K562 (cell line): Measurements from ENCODE around the gene NT5C1A.

Source experiments
- CAMTA2 ChIP-seq: fragments of 250-450 bp; sonication (Bioruptor Pico); conservative IDR thresholded peaks from 2 replicates; pipeline ENCODE4 v1.5.1; 2022
- CBX2 ChIP-seq: fragments of 200-600 bp; sonication (generic); IDR thresholded peaks from one replicate; pipeline ENCODE4 v1.6.1; 2012; ENCODE audit warnings: mild to moderate bottlenecking, low read length, inconsistent platforms; ENCODE audit not compliant: insufficient read depth, poor library complexity, severe bottlenecking
- EP300 ChIP-seq: IDR thresholded peaks from 2 replicates; pipeline ENCODE4 v1.6.1; 2012; ENCODE audit warnings: low read length, improper control_type of control experiment
- FOSL1 ChIP-seq: fragments of 200-800 bp; sonication (Bioruptor generic); conservative IDR thresholded peaks from 2 replicates; pipeline ENCODE4 v1.6.1; 2016; ENCODE audit warnings: missing genetic modification characterization, missing compliant biosample characterization
- JUND ChIP-seq, 2 experiments: IDR thresholded peaks; 2 replicates in 1 of 2; 3 replicates in 1 of 2; pipeline ENCODE4 v1.6.1; 2011; ENCODE audit warnings: borderline replicate concordance in 2 of 2, low read depth in 2 of 2, low read length in 2 of 2, improper control_type of control experiment in 1 of 2, missing biosample characterization in 1 of 2, missing genetic modification characterization in 1 of 2, missing genetic modification reagents in 1 of 2
- POLR2AphosphoS5 ChIP-seq: IDR thresholded peaks from 2 replicates; pipeline ENCODE4 v1.6.1; 2011; ENCODE audit warnings: mild to moderate bottlenecking, low read depth, low read length, moderate library complexity; ENCODE audit not compliant: control insufficient read depth, insufficient read depth
- PTTG1 ChIP-seq: fragments of 450-650 bp; IDR thresholded peaks from 2 replicates; pipeline ENCODE4 v1.6.1; 2016; ENCODE audit warnings: low read depth, mild to moderate bottlenecking, missing genetic modification characterization, missing compliant biosample characterization
- SIX5 ChIP-seq, 2 experiments: IDR thresholded peaks; 2 replicates each; pipeline ENCODE4 v1.6.1; 2011; ENCODE audit warnings: low read length in 2 of 2, borderline replicate concordance in 1 of 2, low read depth in 1 of 2, mild to moderate bottlenecking in 1 of 2, moderate library complexity in 1 of 2; ENCODE audit not compliant: insufficient read depth in 1 of 2
- TAF1 ChIP-seq: IDR thresholded peaks from 2 replicates; pipeline ENCODE4 v1.6.1; 2011; ENCODE audit warnings: mild to moderate bottlenecking, low read length, moderate library complexity; ENCODE audit not compliant: insufficient read depth, control insufficient read depth, severe bottlenecking; ENCODE audit errors: extremely low read depth
- ZKSCAN1 ChIP-seq: fragments of 150-350 bp; IDR thresholded peaks from 2 replicates; pipeline ENCODE4 v1.6.1; 2016; ENCODE audit warnings: low read depth, low read length
- ZNF76 ChIP-seq: fragments of 250-450 bp; sonication (Bioruptor Pico); IDR thresholded peaks from 2 replicates; pipeline ENCODE4 v1.4.0; 2020; ENCODE audit warnings: mild to moderate bottlenecking, moderate library complexity, borderline replicate concordance
- TF ChIP-seq, protein P1 (sequence below), 3 experiments: IDR thresholded peaks in 2 of 3; conservative IDR thresholded peaks in 1 of 3; 2 replicates each; pipeline ENCODE4 v1.5.1; 2011 to 2012; ENCODE audit warnings: low read length in 3 of 3, mild to moderate bottlenecking in 3 of 3, control low read depth in 2 of 3, improper control_type of control experiment in 1 of 3, inconsistent platforms in 1 of 3, low read depth in 1 of 3, mixed read lengths in 1 of 3, moderate library complexity in 1 of 3; ENCODE audit not compliant: insufficient read depth in 2 of 3
- TF ChIP-seq, protein P2 (sequence below): IDR thresholded peaks from 3 replicates; pipeline ENCODE4 v1.6.1; 2011; ENCODE audit warnings: borderline replicate concordance, mild to moderate bottlenecking, moderate library complexity; ENCODE audit not compliant: insufficient read length; ENCODE audit errors: extremely low read depth
- TF ChIP-seq, protein P3 (sequence below): fragments of 250-450 bp; sonication (Bioruptor Pico); IDR thresholded peaks from 2 replicates; pipeline ENCODE4 v1.5.0; 2021

DNA sequence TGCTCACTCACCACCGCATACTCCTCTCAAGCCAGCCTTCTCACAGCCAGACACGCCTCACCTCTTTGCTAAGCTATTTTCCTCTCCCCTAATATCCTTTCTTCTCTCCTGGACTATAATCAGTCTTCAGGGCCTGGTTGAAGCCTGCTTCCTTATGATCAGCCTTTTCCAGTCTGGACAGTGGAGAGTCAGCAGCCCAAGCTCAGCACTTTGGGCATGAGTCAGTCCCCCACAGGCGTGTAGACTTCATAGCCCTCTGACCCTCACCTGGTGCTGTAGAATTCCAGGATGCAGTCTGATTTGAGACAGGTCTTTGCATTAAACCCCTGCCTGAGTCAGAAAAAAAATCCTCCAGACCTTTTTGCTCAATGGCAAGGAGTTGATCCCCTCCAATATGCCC lies 16.8 kb upstream of the NT5C1A start:
- TF ChIP-seq CAMTA2 (no peak), POLR2AphosphoS5 (no peak), ZKSCAN1 (no peak), SIX5 (IDR thresholded peaks at IDR 0.05; ENCODE audit: borderline replicate concordance in 1 of 2, insufficient read depth in 1 of 2, low read depth in 1 of 2, low read length in 2 of 2) (no peak), FOSL1 (no peak), JUND (IDR thresholded peaks at IDR 0.05; ENCODE audit: borderline replicate concordance, low read depth, low read length) (no peak), JUND (tag; IDR thresholded peaks at IDR 0.05; ENCODE audit: borderline replicate concordance, low read depth, low read length) (no peak), PTTG1 (no peak), CBX2 (no peak), ZNF76 (CRISPR knock-in tag) (no peak), EP300 (no peak), TAF1 (no peak)
- TF ChIP-seq, protein P1, sequence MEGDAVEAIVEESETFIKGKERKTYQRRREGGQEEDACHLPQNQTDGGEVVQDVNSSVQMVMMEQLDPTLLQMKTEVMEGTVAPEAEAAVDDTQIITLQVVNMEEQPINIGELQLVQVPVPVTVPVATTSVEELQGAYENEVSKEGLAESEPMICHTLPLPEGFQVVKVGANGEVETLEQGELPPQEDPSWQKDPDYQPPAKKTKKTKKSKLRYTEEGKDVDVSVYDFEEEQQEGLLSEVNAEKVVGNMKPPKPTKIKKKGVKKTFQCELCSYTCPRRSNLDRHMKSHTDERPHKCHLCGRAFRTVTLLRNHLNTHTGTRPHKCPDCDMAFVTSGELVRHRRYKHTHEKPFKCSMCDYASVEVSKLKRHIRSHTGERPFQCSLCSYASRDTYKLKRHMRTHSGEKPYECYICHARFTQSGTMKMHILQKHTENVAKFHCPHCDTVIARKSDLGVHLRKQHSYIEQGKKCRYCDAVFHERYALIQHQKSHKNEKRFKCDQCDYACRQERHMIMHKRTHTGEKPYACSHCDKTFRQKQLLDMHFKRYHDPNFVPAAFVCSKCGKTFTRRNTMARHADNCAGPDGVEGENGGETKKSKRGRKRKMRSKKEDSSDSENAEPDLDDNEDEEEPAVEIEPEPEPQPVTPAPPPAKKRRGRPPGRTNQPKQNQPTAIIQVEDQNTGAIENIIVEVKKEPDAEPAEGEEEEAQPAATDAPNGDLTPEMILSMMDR (IDR thresholded peaks at IDR 0.05 in 2 of 3, conservative IDR thresholded peaks at IDR 0.05 in 1 of 3; ENCODE audit: insufficient read depth in 2 of 3, low read depth in 1 of 3, low read length in 3 of 3) = no peak
- TF ChIP-seq, protein P2, sequence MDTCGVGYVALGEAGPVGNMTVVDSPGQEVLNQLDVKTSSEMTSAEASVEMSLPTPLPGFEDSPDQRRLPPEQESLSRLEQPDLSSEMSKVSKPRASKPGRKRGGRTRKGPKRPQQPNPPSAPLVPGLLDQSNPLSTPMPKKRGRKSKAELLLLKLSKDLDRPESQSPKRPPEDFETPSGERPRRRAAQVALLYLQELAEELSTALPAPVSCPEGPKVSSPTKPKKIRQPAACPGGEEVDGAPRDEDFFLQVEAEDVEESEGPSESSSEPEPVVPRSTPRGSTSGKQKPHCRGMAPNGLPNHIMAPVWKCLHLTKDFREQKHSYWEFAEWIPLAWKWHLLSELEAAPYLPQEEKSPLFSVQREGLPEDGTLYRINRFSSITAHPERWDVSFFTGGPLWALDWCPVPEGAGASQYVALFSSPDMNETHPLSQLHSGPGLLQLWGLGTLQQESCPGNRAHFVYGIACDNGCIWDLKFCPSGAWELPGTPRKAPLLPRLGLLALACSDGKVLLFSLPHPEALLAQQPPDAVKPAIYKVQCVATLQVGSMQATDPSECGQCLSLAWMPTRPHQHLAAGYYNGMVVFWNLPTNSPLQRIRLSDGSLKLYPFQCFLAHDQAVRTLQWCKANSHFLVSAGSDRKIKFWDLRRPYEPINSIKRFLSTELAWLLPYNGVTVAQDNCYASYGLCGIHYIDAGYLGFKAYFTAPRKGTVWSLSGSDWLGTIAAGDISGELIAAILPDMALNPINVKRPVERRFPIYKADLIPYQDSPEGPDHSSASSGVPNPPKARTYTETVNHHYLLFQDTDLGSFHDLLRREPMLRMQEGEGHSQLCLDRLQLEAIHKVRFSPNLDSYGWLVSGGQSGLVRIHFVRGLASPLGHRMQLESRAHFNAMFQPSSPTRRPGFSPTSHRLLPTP = no peak
- TF ChIP-seq, protein P3, sequence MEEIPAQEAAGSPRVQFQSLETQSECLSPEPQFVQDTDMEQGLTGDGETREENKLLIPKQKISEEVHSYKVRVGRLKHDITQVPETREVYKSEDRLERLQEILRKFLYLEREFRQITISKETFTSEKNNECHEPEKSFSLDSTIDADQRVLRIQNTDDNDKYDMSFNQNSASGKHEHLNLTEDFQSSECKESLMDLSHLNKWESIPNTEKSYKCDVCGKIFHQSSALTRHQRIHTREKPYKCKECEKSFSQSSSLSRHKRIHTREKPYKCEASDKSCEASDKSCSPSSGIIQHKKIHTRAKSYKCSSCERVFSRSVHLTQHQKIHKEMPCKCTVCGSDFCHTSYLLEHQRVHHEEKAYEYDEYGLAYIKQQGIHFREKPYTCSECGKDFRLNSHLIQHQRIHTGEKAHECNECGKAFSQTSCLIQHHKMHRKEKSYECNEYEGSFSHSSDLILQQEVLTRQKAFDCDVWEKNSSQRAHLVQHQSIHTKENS (CRISPR knock-in tag) = no peak
